K562 (cell line): ENCODE measurements around the gene MTSS2. TPM values are rescaled to one million over a fixed set of nuclear protein-coding genes. Genes with fewer than 3 reads are reported as not detected.
A peak's percentile ranks its signal among the peaks of the same experiment; 100 is the strongest.

ENCODE experiments used
- ELF1 ChIP-seq: fragments of 200-800 bp; sonication (Bioruptor generic); IDR thresholded peaks from 2 replicates; pipeline ENCODE4 v1.6.1; 2016; ENCODE audit warnings: missing genetic modification characterization, missing compliant biosample characterization
- GTF2E2 ChIP-seq: fragments of 200-800 bp; sonication (Bioruptor generic); IDR thresholded peaks from 2 replicates; pipeline ENCODE4 v1.6.1; 2016; ENCODE audit warnings: missing genetic modification characterization, missing compliant biosample characterization
- HLTF ChIP-seq: fragments of 450-650 bp; IDR thresholded peaks from 2 replicates; pipeline ENCODE4 v1.6.1; 2016
- NCOA4 ChIP-seq: fragments of 450-650 bp; IDR thresholded peaks from 2 replicates; pipeline ENCODE4 v1.6.1; 2018; ENCODE audit warnings: mild to moderate bottlenecking; ENCODE audit not compliant: partially characterized antibody
- NFRKB ChIP-seq: fragments of 450-650 bp; IDR thresholded peaks from 2 replicates; pipeline ENCODE4 v1.6.1; 2016; ENCODE audit warnings: low read depth
- PRMT5 ChIP-seq: sonication (generic); formaldehyde crosslinking; IDR thresholded peaks from 2 replicates; pipeline ENCODE4 v1.5.0; 2020; ENCODE audit warnings: missing genetic modification reagents
- PTRF ChIP-seq: fragments of 450-650 bp; IDR thresholded peaks from 2 replicates; pipeline ENCODE4 v1.6.1; 2016; ENCODE audit warnings: mild to moderate bottlenecking, missing genetic modification characterization, missing compliant biosample characterization
- REST ChIP-seq, 2 experiments: fragments of 450-650 bp; formaldehyde crosslinking in 1 of 2; IDR thresholded peaks; 2 replicates each; pipeline versions ENCODE4 v1.4.0 to v1.6.1; 2014 to 2020; ENCODE audit warnings: mild to moderate bottlenecking in 2 of 2, borderline replicate concordance in 1 of 2, low read depth in 1 of 2
- SFPQ ChIP-seq: fragments of 200-400 bp; formaldehyde crosslinking; IDR thresholded peaks from 2 replicates; pipeline ENCODE4 v1.6.1; 2017; ENCODE audit warnings: mild to moderate bottlenecking, low read depth, low read length, moderate library complexity
- SRSF3 ChIP-seq: fragments of 200-400 bp; formaldehyde crosslinking; IDR thresholded peaks from 2 replicates; pipeline ENCODE4 v1.6.1; 2016; ENCODE audit warnings: mild to moderate bottlenecking, low read length, moderate library complexity; ENCODE audit not compliant: insufficient read depth
- SRSF9 ChIP-seq: fragments of 200-400 bp; formaldehyde crosslinking; IDR thresholded peaks from 2 replicates; pipeline ENCODE4 v1.6.1; 2017; ENCODE audit warnings: low read depth, low read length, borderline replicate concordance
- ZBTB8A ChIP-seq: fragments of 450-650 bp; IDR thresholded peaks from 2 replicates; pipeline ENCODE4 v1.6.1; 2018; ENCODE audit warnings: mild to moderate bottlenecking, moderate library complexity; ENCODE audit not compliant: partially characterized antibody
- polyA plus RNA-seq, 8 experiments: library from polyadenylated mRNA; depleted of rRNA in 4 of 8; stranded (reverse) in 5 of 8; unstranded in 3 of 8; fragments of >200 nt; fragmentation: Nextera tagmentation in 2 of 8; fragmentation: Illumina TruSeq in 1 of 8; extraction: Ambion mirVana in 2 of 8; extraction: Trizol in 1 of 8; gene quantifications; 2 replicates each; pipeline versions ENCODE4 v1.2.1 to v1.2.3, GENCODE V29; 2011 to 2014; ENCODE audit warnings: inconsistent platforms in 1 of 8, missing spikeins in 1 of 8
- total RNA-seq, 7 experiments: library from RNA; depleted of rRNA in 6 of 7; stranded (reverse); fragments of >200 nt in 6 of 7; fragmentation: Illumina TruSeq in 2 of 7; extraction: Trizol in 2 of 7; gene quantifications; 2 replicates each; pipeline versions ENCODE4 v1.2.1 to v1.2.3, GENCODE V29; 2011 to 2021; ENCODE audit warnings: low replicate concordance in 1 of 7

Gene MTSS2
- total and polyA plus RNA-seq, 9 of the 15 experiments (the other 6 are each of a cell fraction or from before 2014, with no cell fraction given): 0.11 to 60.3 (median 16.9) TPM

GRCh38 chr16:70664325-70665112 lies 21.3 kb downstream of the MTSS2 start (continued):
- TF ChIP-seq REST (IDR thresholded peaks at IDR 0.05; ENCODE audit: borderline replicate concordance) (peak; percentile 13; the same call in 1 of the 2 replicates), REST (CRISPR knock-in tag; IDR thresholded peaks at IDR 0.05; ENCODE audit: low read depth) (no peak), SFPQ (no peak), NCOA4 (no peak), SRSF9 (no peak), NFRKB (no peak), SRSF3 (no peak), ZBTB8A (no peak), HLTF (no peak), PRMT5 (CRISPR knock-in tag) (no peak), GTF2E2 (tag) (no peak), ELF1 (tag) (no peak), PTRF (tag) (no peak)
